ENCODE measurements around the gene ANKRD6.
"Not testable (repeated sequence)": the region's sequence is repeated elsewhere in the genome, so short reads cannot be mapped to it uniquely, and the experiment has no call there.

Gene ANKRD6

DNA sequence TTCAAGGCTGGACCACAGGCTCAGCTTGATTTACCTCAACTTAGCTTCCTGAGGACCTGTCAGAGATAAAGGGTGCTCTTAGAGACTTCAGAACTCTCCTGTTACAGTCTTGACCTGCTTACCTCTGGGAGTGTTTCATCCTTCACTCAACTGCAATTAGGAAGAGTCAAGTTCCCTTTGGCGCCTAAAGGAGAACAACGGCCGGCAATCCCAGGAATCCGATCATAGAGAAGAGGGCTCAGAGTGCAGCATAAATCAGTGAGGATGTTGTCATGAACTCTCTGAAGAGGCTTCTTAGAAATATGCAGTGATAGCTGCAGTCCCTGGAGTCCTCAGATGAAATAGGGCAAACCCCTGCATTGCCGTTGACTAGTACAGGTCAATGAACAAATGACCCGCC is 169.2 kb downstream of the ANKRD6 start:
- no peak for DNase-seq (ENCODE audit: low spot score)

- DNase-seq (ENCODE audit: low spot score): no peak
These were observed 171.7 kb downstream of the ANKRD6 start for GRCh38 chr6:89604653-89605052.

- DNase-seq (ENCODE audit: low spot score): no peak
These were observed 172.9 kb downstream of the ANKRD6 start for GRCh38 chr6:89605861-89606260.

GRCh38 chr6:89610149-89610642 is 177.2 kb downstream of the ANKRD6 start:
- DNase-seq (ENCODE audit: low spot score): peak; percentile 44

GRCh38 chr6:89611666-89612065 is 178.7 kb downstream of the ANKRD6 start:
- no peak for DNase-seq (ENCODE audit: low spot score)

GRCh38 chr6:89612121-89612520 is 179.2 kb downstream of the ANKRD6 start:
- DNase-seq (ENCODE audit: low spot score): no peak

DNA sequence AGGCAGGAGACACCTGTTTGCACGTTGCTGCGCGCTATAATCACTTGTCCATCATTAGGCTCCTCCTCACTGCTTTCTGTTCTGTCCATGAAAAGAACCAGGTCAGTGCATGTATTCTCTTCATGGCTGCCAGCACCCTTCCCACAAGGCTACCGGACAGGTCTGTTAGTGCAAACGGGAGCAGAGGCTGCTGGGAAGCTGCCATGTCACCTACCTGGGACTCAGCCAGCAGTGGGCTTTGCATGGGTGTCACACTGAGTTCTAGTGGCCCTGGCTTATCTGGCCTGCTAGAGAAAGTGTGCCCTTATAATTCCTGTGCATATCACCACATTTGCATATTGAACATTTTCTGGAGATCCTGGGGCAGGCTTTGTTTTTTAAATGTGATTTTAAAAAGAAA is 180.8 kb downstream of the ANKRD6 start:
- DNase-seq (ENCODE audit: low spot score): no peak

DNA sequence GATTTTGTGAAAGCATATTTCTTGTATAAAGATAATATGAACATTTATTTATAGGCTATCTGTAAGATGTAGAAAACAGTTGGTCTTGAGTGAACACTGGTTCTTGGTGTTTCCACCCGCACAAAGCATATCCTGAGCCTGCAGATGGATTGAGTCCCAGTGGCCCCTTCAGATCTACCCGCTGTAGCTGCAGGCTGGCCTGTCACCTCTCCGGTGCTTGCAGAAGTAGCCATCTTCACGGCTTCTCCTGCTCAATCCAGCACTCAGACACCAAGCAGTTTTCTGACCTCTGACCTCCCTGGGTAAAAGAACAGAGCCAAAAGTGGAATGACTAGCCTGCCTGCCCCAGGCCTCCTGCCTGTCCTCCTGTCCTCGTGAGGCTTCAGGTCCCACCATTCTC is 182.9 kb downstream of the ANKRD6 start:
- DNase-seq (ENCODE audit: low spot score): no peak

- no peak for DNase-seq (ENCODE audit: low spot score)
These were observed 183.6 kb downstream of the ANKRD6 start for GRCh38 chr6:89616531-89616930.

- DNase-seq (ENCODE audit: low spot score): no peak
These were observed 185.1 kb downstream of the ANKRD6 start for GRCh38 chr6:89618026-89618425.

DNA sequence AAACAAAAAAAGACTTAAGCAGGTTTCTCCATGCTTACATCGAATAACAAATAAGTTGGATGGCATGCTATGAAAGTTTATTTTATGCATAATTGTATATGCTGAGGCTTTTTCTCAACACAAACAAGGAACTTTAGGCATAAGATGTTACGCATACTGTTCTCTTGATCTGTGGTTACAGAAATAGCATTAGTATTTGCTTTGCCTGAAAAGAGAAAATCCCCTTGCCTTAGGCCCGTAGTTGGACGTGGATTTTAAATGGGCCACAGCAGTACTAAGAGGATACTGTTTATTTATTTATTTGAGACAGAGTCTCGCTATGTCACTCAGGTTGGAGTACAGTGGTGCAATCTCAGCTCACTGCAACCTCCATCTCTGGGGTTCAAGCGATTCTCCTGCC is 186.6 kb downstream of the ANKRD6 start:
- no peak for DNase-seq (ENCODE audit: low spot score)

- DNase-seq (ENCODE audit: low spot score): no peak
These were observed 190.8 kb downstream of the ANKRD6 start for GRCh38 chr6:89623749-89624148.

- no peak for DNase-seq (ENCODE audit: low spot score)
These were observed 197.5 kb downstream of the ANKRD6 start for GRCh38 chr6:89630488-89630887.

DNA sequence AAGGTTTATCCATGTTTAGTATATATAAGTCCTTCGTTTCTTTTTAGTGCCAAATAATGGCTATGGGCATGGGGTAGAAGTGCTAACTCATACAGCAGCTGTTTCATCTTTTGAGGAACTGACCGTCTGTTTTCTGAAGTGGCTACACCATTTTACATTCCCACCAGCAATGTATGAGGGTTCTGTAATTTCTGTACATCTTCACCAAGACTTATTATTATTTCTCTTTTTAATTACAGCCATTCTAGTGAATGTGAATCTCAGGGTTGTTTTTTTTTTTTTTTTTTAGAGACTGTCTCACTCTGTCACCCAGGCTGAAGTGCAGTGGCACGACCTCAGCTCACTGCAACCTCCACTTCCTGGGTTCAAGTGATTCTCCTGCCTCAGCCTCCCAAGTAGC is 203.5 kb downstream of the ANKRD6 start:
- DNase-seq (ENCODE audit: low spot score): not testable (repeated sequence)

DNA sequence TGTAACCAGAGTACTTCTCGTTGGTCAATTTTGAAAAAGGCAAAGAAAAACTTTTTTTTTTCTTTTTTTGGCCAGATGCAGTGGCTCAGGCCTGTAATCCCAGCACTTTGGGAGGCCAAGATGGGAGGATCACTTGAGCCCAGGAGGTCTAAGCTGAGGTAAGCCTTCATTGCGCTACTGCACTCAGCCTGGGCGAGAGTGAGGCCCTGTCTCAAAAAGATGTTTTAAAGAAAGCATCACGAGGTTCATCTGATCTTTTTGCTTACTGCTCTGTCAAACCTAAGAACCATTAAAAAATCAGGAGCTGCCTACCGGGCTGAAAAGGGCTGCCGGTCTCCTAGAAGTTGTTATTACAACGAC is 205.0 kb downstream of the ANKRD6 start:
- DNase-seq (ENCODE audit: low spot score): no peak

DNA sequence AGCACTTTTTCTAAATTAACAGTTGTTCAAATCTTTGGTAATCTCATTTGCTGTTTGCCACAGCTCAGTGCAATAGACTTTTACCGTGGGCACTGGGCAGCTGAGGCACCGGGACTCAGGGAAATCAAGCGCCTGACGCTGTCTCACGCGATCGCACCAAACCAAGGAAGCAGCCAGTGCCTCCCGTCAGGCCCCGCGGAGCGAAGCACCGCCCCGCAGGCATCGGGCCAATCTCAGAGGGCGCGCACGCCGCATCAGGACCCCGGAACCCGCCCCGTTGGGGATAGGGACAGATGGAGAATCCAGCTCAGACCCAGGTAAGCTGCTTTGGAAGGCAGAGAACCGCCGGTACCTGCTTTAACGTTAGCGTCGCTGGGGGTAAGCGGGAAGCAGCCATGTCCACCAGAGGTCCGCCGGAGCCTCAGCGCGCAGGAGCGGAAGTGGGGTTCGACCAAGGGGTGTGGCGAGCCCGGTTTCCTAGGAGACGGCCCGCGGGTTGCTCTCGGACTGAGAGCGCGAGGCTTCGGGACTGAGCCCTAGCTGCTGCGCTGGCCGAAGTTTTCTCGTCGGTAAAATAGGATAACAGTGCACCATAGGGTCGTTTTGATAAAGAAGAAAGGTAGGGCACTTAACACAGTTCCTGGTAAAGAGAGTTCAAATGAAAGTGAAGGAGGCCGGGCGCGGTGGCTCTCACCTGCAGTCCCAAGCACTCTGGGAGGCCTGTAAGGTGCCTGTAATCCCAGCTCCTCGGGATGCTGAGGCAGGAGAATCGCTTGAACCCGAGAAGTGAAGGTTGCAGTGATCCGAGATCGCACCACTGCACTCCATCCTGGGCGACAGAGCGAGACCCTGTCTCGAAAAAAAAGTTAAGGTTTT is 205.6 kb downstream of the ANKRD6 start, which contains the start of gene LYRM2:
LYRM2 (minus strand) TSS at position 428 of the 876 bp plus-strand sequence; CDS start at position 397, 31 bp downstream.
- DNase-seq (ENCODE audit: low spot score): peak; percentile 89

DNA sequence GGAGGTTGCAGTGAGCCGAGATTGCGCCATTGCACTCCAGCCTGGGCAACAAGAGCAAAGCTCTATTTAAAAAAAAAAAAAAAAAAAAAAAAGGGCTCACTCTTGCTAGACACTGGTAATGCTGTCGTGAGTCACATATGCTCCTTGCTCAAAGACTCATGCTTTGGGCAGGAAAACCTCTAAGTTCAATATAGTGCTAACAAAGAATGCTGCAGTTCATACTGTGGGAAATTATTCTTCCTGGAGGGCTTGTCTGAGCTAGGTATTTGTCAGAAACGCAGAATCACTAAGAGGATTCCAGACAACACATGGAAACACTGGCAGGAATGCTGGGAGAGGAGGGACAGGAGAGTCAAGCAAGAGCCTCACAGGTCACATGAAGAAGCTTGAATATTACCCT is 207.9 kb downstream of the ANKRD6 start:
- no peak for DNase-seq (ENCODE audit: low spot score)

DNA sequence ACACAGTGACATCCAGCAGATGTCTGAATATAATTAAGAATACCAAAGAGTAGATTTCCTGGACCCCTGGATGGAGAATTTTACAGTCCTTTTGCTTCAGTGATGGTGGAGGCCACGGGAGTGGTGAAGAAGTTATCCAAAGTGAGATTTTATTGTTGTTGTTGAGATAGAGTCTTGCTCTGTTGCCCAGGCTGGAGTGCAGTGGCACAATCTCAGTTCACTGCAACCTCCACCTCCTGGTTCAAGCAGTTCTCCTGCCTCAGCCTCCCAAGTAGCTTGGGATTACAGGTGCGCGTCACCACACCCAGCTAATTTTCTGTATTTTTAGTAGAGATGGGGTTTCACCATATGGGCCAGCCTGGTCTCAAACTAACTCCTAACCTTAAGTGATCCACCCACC is 208.6 kb downstream of the ANKRD6 start:
- not testable (repeated sequence) for DNase-seq (ENCODE audit: low spot score)

GRCh38 chr6:89642956-89643355 is 210.0 kb downstream of the ANKRD6 start:
- no peak for DNase-seq (ENCODE audit: low spot score)

GRCh38 chr6:89643406-89643805 is 210.5 kb downstream of the ANKRD6 start:
- DNase-seq (ENCODE audit: low spot score): no peak

- no peak for DNase-seq (ENCODE audit: low spot score)
These were observed 211.9 kb downstream of the ANKRD6 start for GRCh38 chr6:89644864-89645263.

- DNase-seq (ENCODE audit: low spot score): no peak
These were observed 216.7 kb downstream of the ANKRD6 start for GRCh38 chr6:89649682-89650081.

DNA sequence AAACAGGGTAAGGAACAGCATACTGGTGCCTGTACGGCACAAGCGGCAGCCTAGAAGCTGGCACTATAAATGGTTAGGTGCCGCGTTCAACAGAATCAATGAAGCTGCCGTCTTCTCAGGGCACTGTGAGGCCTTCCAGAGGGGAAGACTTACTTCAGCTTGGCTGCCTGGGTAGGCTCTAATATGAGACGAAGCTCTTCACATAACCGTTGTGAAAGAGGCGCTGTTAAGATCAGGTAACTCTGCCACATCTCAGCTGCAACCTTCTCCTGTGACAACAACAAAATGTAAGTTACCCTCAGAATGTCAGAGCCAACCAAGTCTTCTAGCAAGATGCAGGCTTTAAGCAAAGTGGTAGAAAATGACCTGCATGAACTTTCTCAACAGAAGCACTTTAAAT is 217.6 kb downstream of the ANKRD6 start:
- DNase-seq (ENCODE audit: low spot score): no peak

DNA sequence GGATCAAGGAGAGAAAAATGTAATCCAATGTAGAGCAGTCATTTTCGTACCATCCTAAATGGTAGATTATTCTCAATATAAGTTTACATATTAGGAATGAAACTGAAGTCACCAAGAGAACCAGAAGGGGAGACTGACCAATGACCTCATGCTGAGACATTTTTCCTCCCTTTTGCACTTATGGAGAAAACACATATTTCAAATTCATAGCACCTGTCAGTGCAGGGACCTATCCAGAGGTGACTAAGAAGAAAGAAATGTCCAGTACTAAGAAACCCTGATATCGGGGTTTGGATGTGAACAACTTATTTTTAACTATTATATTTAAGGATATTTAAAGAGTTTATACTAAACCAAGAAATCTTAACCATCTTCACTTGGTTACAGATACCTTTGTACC is 222.2 kb downstream of the ANKRD6 start:
- peak; percentile 38 for DNase-seq (ENCODE audit: low spot score)

Data from kidney capillary endothelial cell (primary cell).